K562 (cell line): ENCODE results near the gene FNBP1.

Experiments
- CBX2 ChIP-seq: fragments of 200-600 bp; sonication (generic); IDR thresholded peaks from one replicate; pipeline ENCODE4 v1.6.1; 2012; ENCODE audit warnings: mild to moderate bottlenecking, low read length, inconsistent platforms; ENCODE audit not compliant: insufficient read depth, poor library complexity, severe bottlenecking
- CTCF ChIP-seq, 3 experiments: IDR thresholded peaks in 2 of 3; conservative IDR thresholded peaks in 1 of 3; 2 replicates each; pipeline ENCODE4 v1.5.1; 2011 to 2012; ENCODE audit warnings: low read length in 3 of 3, mild to moderate bottlenecking in 3 of 3, control low read depth in 2 of 3, improper control_type of control experiment in 1 of 3, inconsistent platforms in 1 of 3, low read depth in 1 of 3, mixed read lengths in 1 of 3, moderate library complexity in 1 of 3; ENCODE audit not compliant: insufficient read depth in 2 of 3
- EGR1 ChIP-seq: fragments of 450-650 bp; conservative IDR thresholded peaks from 2 replicates; pipeline ENCODE4 v1.6.1; 2017; ENCODE audit warnings: mild to moderate bottlenecking
- HSF4 ChIP-seq: fragments of 250-450 bp; sonication (Bioruptor Pico); IDR thresholded peaks from 2 replicates; pipeline ENCODE4 v2.1.2; 2022; ENCODE audit warnings: mild to moderate bottlenecking, moderate library complexity, borderline replicate concordance
- LEF1 ChIP-seq: fragments of 450-650 bp; IDR thresholded peaks from 2 replicates; pipeline ENCODE4 v1.6.1; 2016; ENCODE audit warnings: mild to moderate bottlenecking
- POLR2A ChIP-seq: fragments of 450-650 bp; conservative IDR thresholded peaks from 2 replicates; pipeline ENCODE4 v1.6.1; 2016
- POLR2AphosphoS5 ChIP-seq: IDR thresholded peaks from 2 replicates; pipeline ENCODE4 v1.6.1; 2011; ENCODE audit warnings: mild to moderate bottlenecking, low read depth, low read length, moderate library complexity; ENCODE audit not compliant: control insufficient read depth, insufficient read depth
- RAD51 ChIP-seq: fragments of 450-650 bp; IDR thresholded peaks from 2 replicates; pipeline ENCODE4 v1.7.1; 2016; ENCODE audit warnings: low read depth, mild to moderate bottlenecking, borderline replicate concordance
- RB1 ChIP-seq: fragments of 450-650 bp; IDR thresholded peaks from 2 replicates; pipeline ENCODE4 v1.6.1; 2017; ENCODE audit warnings: low read depth, mild to moderate bottlenecking
- SNIP1 ChIP-seq: fragments of 450-650 bp; IDR thresholded peaks from 2 replicates; pipeline ENCODE4 v1.7.1; 2017; ENCODE audit warnings: low read depth, mild to moderate bottlenecking
- ZNF224 ChIP-seq: sonication (generic); formaldehyde crosslinking; IDR thresholded peaks from 2 replicates; pipeline ENCODE4 v1.8.0; 2022; ENCODE audit warnings: mild to moderate bottlenecking, missing genetic modification reagents
- ZNF780A ChIP-seq: fragments of 250-450 bp; sonication (Bioruptor Pico); IDR thresholded peaks from 2 replicates; pipeline ENCODE4 v1.5.0; 2021; ENCODE audit warnings: mild to moderate bottlenecking

GRCh38 chr9:130043654-130044623, 950 bp upstream of the FNBP1 start:
- TF ChIP-seq EGR1 (peak; percentile 71; the same call in 1 of the 2 replicates), SNIP1 (no peak), HSF4 (CRISPR knock-in tag) (no peak), ZNF780A (CRISPR knock-in tag) (no peak), RAD51 (no peak), POLR2AphosphoS5 (no peak), LEF1 (0 out of 2 replicates have a peak, but pooled peaks have one; percentile 49), RB1 (no peak), ZNF224 (CRISPR knock-in tag) (no peak), CTCF (IDR thresholded peaks at IDR 0.05 in 2 of 3, conservative IDR thresholded peaks at IDR 0.05 in 1 of 3; ENCODE audit: insufficient read depth in 2 of 3, low read depth in 1 of 3, low read length in 3 of 3) (no peak; a peak in 1 of 6 replicates), POLR2A (no peak), CBX2 (no peak)
